Gastrocnemius medialis (tissue), 4 donors: Measurements from ENCODE around the gene DENND2D.

Experiments
- CTCF ChIP-seq, 5 experiments: fragments of 450-650 bp in 3 of 5; fragments of 200-600 bp in 2 of 5; sonication (generic) in 2 of 5; IDR thresholded peaks in 4 of 5; conservative IDR thresholded peaks in 1 of 5; 1 replicate in 4 of 5; 2 replicates in 1 of 5; pipeline ENCODE4 v1.5.1; 2016 to 2019; ENCODE audit warnings: antibody characterized with exemption in 5 of 5, mild to moderate bottlenecking in 3 of 5, moderate library complexity in 3 of 5
- POLR2A ChIP-seq, 2 donors: fragments of 450-650 bp; IDR thresholded peaks; one replicate each; pipeline ENCODE4 v1.6.1; 2017; ENCODE audit warnings: antibody characterized with exemption in 2 of 2, mild to moderate bottlenecking in 2 of 2, moderate library complexity in 2 of 2

GRCh38 chr1:111205714-111206050, 5.2 kb upstream of the DENND2D start:
- TF ChIP-seq CTCF (IDR thresholded peaks at IDR 0.05 in 4 of 5, conservative IDR thresholded peaks at IDR 0.05 in 1 of 5) (no peak), POLR2A (IDR thresholded peaks at IDR 0.05) (no peak)
